ENCODE data around the gene GRK2. TPM values are rescaled to one million over a fixed set of nuclear protein-coding genes. Genes with fewer than 3 reads are reported as not detected.
A peak's percentile ranks its signal among the peaks of the same experiment; 100 is the strongest.
"Not testable (repeated sequence)": the region's sequence is repeated elsewhere in the genome, so short reads cannot be mapped to it uniquely, and the experiment has no call there.

The GRK2 gene
- total RNA-seq, 1 experiment from 2014 or later: 49.7 TPM

- no peak for DNase-seq
- H3K9me3 ChIP-seq (replicated peaks): no peaks in the 10 kb centered on the region
- H3K4me1 ChIP-seq: no peaks in the 10 kb centered on the region
- peaks cover 84% of the 10 kb centered on the region for H3K36me3 ChIP-seq
- H3K27ac ChIP-seq: no peak overlapping the region
- H3K4me3 ChIP-seq: no peak overlapping the region
- no peaks in the 10 kb centered on the region for H3K27me3 ChIP-seq
Measured at GRCh38 chr11:67247946-67248550, 18.2 kb upstream of the GRK2 start.

GRCh38 chr11:67248653-67249052 lies 17.6 kb upstream of the GRK2 start:
- H3K4me3 ChIP-seq: no peak overlapping the region
- peaks cover 84% of the 10 kb centered on the region for H3K36me3 ChIP-seq
- no peaks in the 10 kb centered on the region for H3K4me1 ChIP-seq
- no peak for DNase-seq
- no peaks in the 10 kb centered on the region for H3K9me3 ChIP-seq (replicated peaks)
- H3K27ac ChIP-seq: no peak overlapping the region
- H3K27me3 ChIP-seq: no peaks in the 10 kb centered on the region

- H3K36me3 ChIP-seq: peaks cover 82% of the 10 kb centered on the region
- DNase-seq: no peak
- H3K4me1 ChIP-seq: no peaks in the 10 kb centered on the region
- no peaks in the 10 kb centered on the region for H3K27me3 ChIP-seq
- no peaks in the 10 kb centered on the region for H3K9me3 ChIP-seq (replicated peaks)
- H3K27ac ChIP-seq: no peak overlapping the region
- no peak overlapping the region for H3K4me3 ChIP-seq
Measured at GRCh38 chr11:67250059-67251043, 15.9 kb upstream of the GRK2 start.

- Histone ChIP-seq H3K36me3 (peaks cover 72% of the 10 kb centered on the region), H3K27me3 (no peaks in the 10 kb centered on the region), H3K27ac (no peak overlapping the region), H3K4me1 (no peaks in the 10 kb centered on the region), H3K4me3 (no peak overlapping the region), H3K9me3 (replicated peaks) (no peaks in the 10 kb centered on the region)
- DNase-seq: no peak
Measured at GRCh38 chr11:67251841-67252240, 14.4 kb upstream of the GRK2 start.

GRCh38 chr11:67252831-67253239 lies 13.4 kb upstream of the GRK2 start:
- H3K36me3 ChIP-seq: peaks cover 69% of the 10 kb centered on the region
- H3K27me3 ChIP-seq: no peaks in the 10 kb centered on the region
- H3K9me3 ChIP-seq (replicated peaks): no peaks in the 10 kb centered on the region
- no peak overlapping the region for H3K4me3 ChIP-seq
- no peak overlapping the region for H3K27ac ChIP-seq
- DNase-seq: peak in 1 of 2 experiments; percentile 26
- no peaks in the 10 kb centered on the region for H3K4me1 ChIP-seq

GRCh38 chr11:67253872-67254624 lies 12.2 kb upstream of the GRK2 start:
- peaks cover 57% of the 10 kb centered on the region for H3K36me3 ChIP-seq
- no peak for DNase-seq
- H3K27me3 ChIP-seq: no peaks in the 10 kb centered on the region

GRCh38 chr11:67254798-67255197 lies 11.5 kb upstream of the GRK2 start:
- Histone ChIP-seq H3K4me1 (no peaks in the 10 kb centered on the region), H3K27ac (no peak overlapping the region), H3K36me3 (peaks cover 49% of the 10 kb centered on the region), H3K9me3 (replicated peaks) (no peaks in the 10 kb centered on the region), H3K4me3 (no peak overlapping the region), H3K27me3 (no peaks in the 10 kb centered on the region)
- DNase-seq: no peak

More at GRCh38 chr11:67253872-67254624, 12.2 kb upstream of the GRK2 start:
- Histone ChIP-seq H3K9me3 (replicated peaks) (no peaks in the 10 kb centered on the region), H3K4me1 (no peaks in the 10 kb centered on the region), H3K4me3 (no peak overlapping the region), H3K27ac (no peak overlapping the region)

- Histone ChIP-seq H3K27me3 (no peaks in the 10 kb centered on the region), H3K4me3 (no peak overlapping the region), H3K27ac (no peak overlapping the region), H3K36me3 (peaks cover 45% of the 10 kb centered on the region), H3K4me1 (no peaks in the 10 kb centered on the region), H3K9me3 (replicated peaks) (no peaks in the 10 kb centered on the region)
- DNase-seq: no peak
Measured at GRCh38 chr11:67255353-67255752, 10.9 kb upstream of the GRK2 start.

- Histone ChIP-seq H3K4me1 (no peaks in the 10 kb centered on the region), H3K9me3 (replicated peaks) (no peaks in the 10 kb centered on the region), H3K36me3 (peaks cover 41% of the 10 kb centered on the region), H3K4me3 (no peak overlapping the region), H3K27ac (no peak overlapping the region), H3K27me3 (no peaks in the 10 kb centered on the region)
- no peak for DNase-seq
Measured at GRCh38 chr11:67255864-67256263, 10.4 kb upstream of the GRK2 start.

GRCh38 chr11:67256477-67257135 lies 9.7 kb upstream of the GRK2 start:
- no peak for DNase-seq
- H3K27me3 ChIP-seq: no peaks in the 10 kb centered on the region
- H3K9me3 ChIP-seq (replicated peaks): no peaks in the 10 kb centered on the region
- H3K27ac ChIP-seq: no peak overlapping the region
- H3K4me1 ChIP-seq: no peaks in the 10 kb centered on the region
- H3K36me3 ChIP-seq: peaks cover 34% of the 10 kb centered on the region
- H3K4me3 ChIP-seq: no peak overlapping the region

- Histone ChIP-seq H3K9me3 (replicated peaks) (no peaks in the 10 kb centered on the region), H3K36me3 (peaks cover 6% of the 10 kb centered on the region; the same call in 1 of the 2 replicates), H3K4me1 (peaks cover 2% of the 10 kb centered on the region; the same call in 1 of the 2 replicates), H3K27me3 (no peaks in the 10 kb centered on the region), H3K27ac (no peak overlapping the region), H3K4me3 (no peak overlapping the region)
- DNase-seq: no peak
Measured at GRCh38 chr11:67260406-67260805, 5.9 kb upstream of the GRK2 start.

GRCh38 chr11:67260885-67261639 lies 5.2 kb upstream of the GRK2 start:
- not testable (repeated sequence) for H3K4me1 ChIP-seq; H3K27ac ChIP-seq; H3K27me3 ChIP-seq; H3K36me3 ChIP-seq; H3K9me3 ChIP-seq (replicated peaks)
- peak; percentile 63 to 70 for DNase-seq
- H3K4me3 ChIP-seq: peak overlapping the region; percentile 56

- Histone ChIP-seq H3K4me3 (peak overlapping the region; percentile 56), H3K4me1 (peaks cover 2% of the 10 kb centered on the region; the same call in 1 of the 2 replicates), H3K36me3 (peaks cover 4% of the 10 kb centered on the region; the same call in 1 of the 2 replicates), H3K27me3 (no peaks in the 10 kb centered on the region), H3K9me3 (replicated peaks) (no peaks in the 10 kb centered on the region), H3K27ac (no peak overlapping the region)
- DNase-seq: no peak
Measured at GRCh38 chr11:67261640-67261945, 4.7 kb upstream of the GRK2 start.
